Erythroblast (primary cell): Measurements from ENCODE around the gene STIM2.

Source experiments
- GATA1 ChIP-seq: IDR thresholded peaks from 2 replicates; pipeline ENCODE4 v1.6.1; 2011; ENCODE audit warnings: low read depth, mild to moderate bottlenecking, control low read depth, low read length, moderate library complexity
- POLR2A ChIP-seq: IDR thresholded peaks from 2 replicates; pipeline ENCODE4 v1.6.1; 2011; ENCODE audit warnings: mild to moderate bottlenecking, low read length

DNA sequence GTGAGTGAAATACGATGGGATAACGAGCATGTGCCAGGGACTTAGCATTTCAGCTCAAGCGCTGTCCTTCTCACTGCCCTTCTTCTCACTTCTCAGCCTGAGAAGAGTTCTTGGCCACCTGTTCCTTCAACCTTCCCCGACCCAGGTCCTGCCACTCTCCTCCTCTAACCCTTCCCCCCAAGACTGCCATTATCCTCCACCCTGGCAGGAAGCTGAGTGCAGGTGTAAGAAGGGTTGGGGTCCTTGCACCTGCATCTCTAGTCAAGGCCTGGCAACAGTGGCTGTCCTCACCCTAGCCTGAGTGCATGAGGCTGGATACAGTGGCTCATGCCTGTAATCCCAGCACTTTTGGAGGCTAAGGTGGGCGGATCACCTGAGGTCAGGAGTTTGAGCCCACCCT, 19.9 kb upstream of the STIM2 start:
- TF ChIP-seq POLR2A = no peak
- TF ChIP-seq GATA1 = no peak
